PFSK-1 (cell line): ENCODE data around the gene TMEM212.

Source experiments
- FOXP2 ChIP-seq: optimal IDR thresholded peaks from 2 replicates; pipeline ENCODE3; 2011; ENCODE audit warnings: borderline replicate concordance, control low read depth, inconsistent platforms; ENCODE audit not compliant: insufficient read depth; ENCODE audit errors: extremely low read length, extremely low read depth
- POLR2AphosphoS5 ChIP-seq: IDR thresholded peaks from 2 replicates; pipeline ENCODE4 v1.6.1; 2012; ENCODE audit warnings: low read depth, mild to moderate bottlenecking, control low read depth, low read length, moderate library complexity
- SIN3A ChIP-seq: IDR thresholded peaks from 2 replicates; pipeline ENCODE4 v1.6.1; 2012; ENCODE audit warnings: mild to moderate bottlenecking, low read length, moderate library complexity, borderline replicate concordance; ENCODE audit not compliant: insufficient read depth
- TAF1 ChIP-seq: IDR thresholded peaks from 2 replicates; pipeline ENCODE4 v1.6.1; 2012; ENCODE audit warnings: low read length, control low read depth, borderline replicate concordance; ENCODE audit not compliant: insufficient read depth
- TF ChIP-seq, protein P1 (sequence below), 2 experiments: IDR thresholded peaks; 2 replicates each; pipeline versions ENCODE4 v1.6.1 to v1.8.0; 2011 to 2012; ENCODE audit warnings: low read depth in 2 of 2, low read length in 2 of 2, control low read depth in 1 of 2, inconsistent platforms in 1 of 2, mild to moderate bottlenecking in 1 of 2, moderate library complexity in 1 of 2; ENCODE audit not compliant: insufficient read depth in 1 of 2

- no peak for TF ChIP-seq TAF1
- TF ChIP-seq POLR2AphosphoS5: no peak
- TF ChIP-seq, protein P1, sequence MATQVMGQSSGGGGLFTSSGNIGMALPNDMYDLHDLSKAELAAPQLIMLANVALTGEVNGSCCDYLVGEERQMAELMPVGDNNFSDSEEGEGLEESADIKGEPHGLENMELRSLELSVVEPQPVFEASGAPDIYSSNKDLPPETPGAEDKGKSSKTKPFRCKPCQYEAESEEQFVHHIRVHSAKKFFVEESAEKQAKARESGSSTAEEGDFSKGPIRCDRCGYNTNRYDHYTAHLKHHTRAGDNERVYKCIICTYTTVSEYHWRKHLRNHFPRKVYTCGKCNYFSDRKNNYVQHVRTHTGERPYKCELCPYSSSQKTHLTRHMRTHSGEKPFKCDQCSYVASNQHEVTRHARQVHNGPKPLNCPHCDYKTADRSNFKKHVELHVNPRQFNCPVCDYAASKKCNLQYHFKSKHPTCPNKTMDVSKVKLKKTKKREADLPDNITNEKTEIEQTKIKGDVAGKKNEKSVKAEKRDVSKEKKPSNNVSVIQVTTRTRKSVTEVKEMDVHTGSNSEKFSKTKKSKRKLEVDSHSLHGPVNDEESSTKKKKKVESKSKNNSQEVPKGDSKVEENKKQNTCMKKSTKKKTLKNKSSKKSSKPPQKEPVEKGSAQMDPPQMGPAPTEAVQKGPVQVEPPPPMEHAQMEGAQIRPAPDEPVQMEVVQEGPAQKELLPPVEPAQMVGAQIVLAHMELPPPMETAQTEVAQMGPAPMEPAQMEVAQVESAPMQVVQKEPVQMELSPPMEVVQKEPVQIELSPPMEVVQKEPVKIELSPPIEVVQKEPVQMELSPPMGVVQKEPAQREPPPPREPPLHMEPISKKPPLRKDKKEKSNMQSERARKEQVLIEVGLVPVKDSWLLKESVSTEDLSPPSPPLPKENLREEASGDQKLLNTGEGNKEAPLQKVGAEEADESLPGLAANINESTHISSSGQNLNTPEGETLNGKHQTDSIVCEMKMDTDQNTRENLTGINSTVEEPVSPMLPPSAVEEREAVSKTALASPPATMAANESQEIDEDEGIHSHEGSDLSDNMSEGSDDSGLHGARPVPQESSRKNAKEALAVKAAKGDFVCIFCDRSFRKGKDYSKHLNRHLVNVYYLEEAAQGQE (IDR thresholded peaks at IDR 0.05; ENCODE audit: insufficient read depth in 1 of 2, low read depth in 2 of 2, low read length in 2 of 2): no peak
- no peak for TF ChIP-seq SIN3A
- no peak for TF ChIP-seq FOXP2
Measured at GRCh38 chr3:171892457-171892856, 49.3 kb downstream of the TMEM212 start.
